Thyroid gland (tissue), 4 donors: Measurements from ENCODE around the gene CCDC90B.

Experiments
- CTCF ChIP-seq, 6 experiments: fragments of 200-600 bp in 3 of 6; fragments of 450-650 bp in 3 of 6; sonication (generic) in 3 of 6; IDR thresholded peaks; one replicate each; pipeline ENCODE4 v1.5.1; 2016 to 2019; ENCODE audit warnings: antibody characterized with exemption in 6 of 6, mild to moderate bottlenecking in 2 of 6, inconsistent platforms in 1 of 6, moderate library complexity in 1 of 6
- POLR2A ChIP-seq, 2 donors: fragments of 450-650 bp; IDR thresholded peaks; one replicate each; pipeline ENCODE4 v1.6.1; 2017; ENCODE audit warnings: antibody characterized with exemption in 2 of 2, mild to moderate bottlenecking in 2 of 2, moderate library complexity in 1 of 2

- TF ChIP-seq CTCF (IDR thresholded peaks at IDR 0.05) (no peak), POLR2A (IDR thresholded peaks at IDR 0.05) (no peak)
Observed at GRCh38 chr11:83335446-83336070, 49.4 kb upstream of the CCDC90B start.
